Measurements from ENCODE around the gene FAAP20.

- TF ChIP-seq NFYB (IDR thresholded peaks at IDR 0.05; ENCODE audit: insufficient read depth, low read depth, low read length), result no peak
- no peak for TF ChIP-seq FOS (IDR thresholded peaks at IDR 0.05; ENCODE audit: borderline replicate concordance, extremely low read depth, insufficient read length)
- TF ChIP-seq, protein P1, sequence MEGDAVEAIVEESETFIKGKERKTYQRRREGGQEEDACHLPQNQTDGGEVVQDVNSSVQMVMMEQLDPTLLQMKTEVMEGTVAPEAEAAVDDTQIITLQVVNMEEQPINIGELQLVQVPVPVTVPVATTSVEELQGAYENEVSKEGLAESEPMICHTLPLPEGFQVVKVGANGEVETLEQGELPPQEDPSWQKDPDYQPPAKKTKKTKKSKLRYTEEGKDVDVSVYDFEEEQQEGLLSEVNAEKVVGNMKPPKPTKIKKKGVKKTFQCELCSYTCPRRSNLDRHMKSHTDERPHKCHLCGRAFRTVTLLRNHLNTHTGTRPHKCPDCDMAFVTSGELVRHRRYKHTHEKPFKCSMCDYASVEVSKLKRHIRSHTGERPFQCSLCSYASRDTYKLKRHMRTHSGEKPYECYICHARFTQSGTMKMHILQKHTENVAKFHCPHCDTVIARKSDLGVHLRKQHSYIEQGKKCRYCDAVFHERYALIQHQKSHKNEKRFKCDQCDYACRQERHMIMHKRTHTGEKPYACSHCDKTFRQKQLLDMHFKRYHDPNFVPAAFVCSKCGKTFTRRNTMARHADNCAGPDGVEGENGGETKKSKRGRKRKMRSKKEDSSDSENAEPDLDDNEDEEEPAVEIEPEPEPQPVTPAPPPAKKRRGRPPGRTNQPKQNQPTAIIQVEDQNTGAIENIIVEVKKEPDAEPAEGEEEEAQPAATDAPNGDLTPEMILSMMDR (IDR thresholded peaks at IDR 0.05 in 2 of 3, conservative IDR thresholded peaks at IDR 0.05 in 1 of 3; ENCODE audit: control insufficient read depth in 2 of 3, extremely low read depth in 1 of 3, insufficient read depth in 1 of 3, low read depth in 3 of 3, low read length in 3 of 3), result no peak
- no peak for TF ChIP-seq POLR2A (IDR thresholded peaks at IDR 0.05; ENCODE audit: low read depth, low read length)
- TF ChIP-seq E2F8 (IDR thresholded peaks at IDR 0.05; ENCODE audit: low read depth, partially characterized antibody), result no peak
- TF ChIP-seq BACH1 (IDR thresholded peaks at IDR 0.05; ENCODE audit: borderline replicate concordance), result no peak
- TF ChIP-seq NRF1 (conservative IDR thresholded peaks at IDR 0.05; ENCODE audit: low read depth, low read length), result no peak
- TF ChIP-seq ZNF207 (IDR thresholded peaks at IDR 0.05; ENCODE audit: borderline replicate concordance), result no peak
These were observed 38.4 kb upstream of the FAAP20 start for GRCh38 chr1:2232916-2233438.

All from GM12878 (cell line).